Esophagus (tissue), 2 donors: ENCODE data around the gene FNDC11. TPM values are rescaled to one million over a fixed set of nuclear protein-coding genes. Genes with fewer than 3 reads are reported as not detected.

ENCODE experiments used
- H3K27ac ChIP-seq, 2 donors: one replicate each; pipeline ENCODE4 v1.5.1; 2013; ENCODE audit warnings: low read depth in 2 of 2, mild to moderate bottlenecking in 2 of 2, inconsistent platforms in 1 of 2, low read length in 1 of 2, moderate library complexity in 1 of 2
- H3K27me3 ChIP-seq, 2 donors: one replicate each; pipeline ENCODE4 v1.6.1; 2013; ENCODE audit warnings: low read length in 2 of 2, control low read depth in 1 of 2, mild to moderate bottlenecking in 1 of 2; ENCODE audit not compliant: insufficient read depth in 2 of 2, control insufficient read depth in 1 of 2
- H3K36me3 ChIP-seq, 2 donors: one replicate each; pipeline ENCODE4 v1.6.1; 2013; ENCODE audit warnings: low read length in 1 of 2; ENCODE audit not compliant: control insufficient read depth in 2 of 2, insufficient read depth in 2 of 2
- H3K4me1 ChIP-seq, 2 donors: one replicate each; pipeline ENCODE4 v1.6.1; 2013; ENCODE audit warnings: low read length in 1 of 2; ENCODE audit not compliant: control insufficient read depth in 2 of 2, insufficient read depth in 2 of 2
- H3K4me3 ChIP-seq, 2 donors: one replicate each; pipeline ENCODE4 v1.5.1; 2013; ENCODE audit warnings: low read length in 2 of 2, mild to moderate bottlenecking in 2 of 2, low read depth in 1 of 2, moderate library complexity in 1 of 2
- H3K9me3 ChIP-seq, 2 donors: one replicate each; pipeline ENCODE4 v1.6.1; 2013; ENCODE audit warnings: mild to moderate bottlenecking in 2 of 2, low read depth in 1 of 2, low read length in 1 of 2, moderate library complexity in 1 of 2; ENCODE audit not compliant: control insufficient read depth in 2 of 2, insufficient read depth in 1 of 2
- WGBS, 2 donors: extraction: QIAGEN DNeasy Blood & Tissue Kit; methylation state at CpG; one replicate each; pipeline ENCODE4 v1.1.7; 2013; 5-methylcytosine and 5-hydroxymethylcytosine counted together
- polyA plus RNA-seq, 2 donors: library from polyadenylated mRNA; stranded (reverse); fragments of 200-250 nt; gene quantifications; one replicate each; pipeline ENCODE4 v1.2.3, GENCODE V29; 2013
- donor health status: healthy with polysubstance abuse.
- donor health status: Bipolar disorder and iron deficiency.

The FNDC11 gene
- polyA plus RNA-seq, 2 donors = 0.07 to 0.26 TPM

GRCh38 chr20:63517376-63518309 is 36.3 kb upstream of the FNDC11 start:
- WGBS, 2 donors = 90 to 93% methylated on average over 32 of the region's 32 CpGs
- Histone ChIP-seq H3K4me3 (no peak overlapping the region), H3K27ac (no peak overlapping the region), H3K36me3 (peaks cover 0 to 11% of the 10 kb centered on the region in 2 donors), H3K9me3 (no peaks in the 10 kb centered on the region), H3K4me1 (peaks cover 0 to 11% of the 10 kb centered on the region in 2 donors), H3K27me3 (no peaks in the 10 kb centered on the region)

DNA sequence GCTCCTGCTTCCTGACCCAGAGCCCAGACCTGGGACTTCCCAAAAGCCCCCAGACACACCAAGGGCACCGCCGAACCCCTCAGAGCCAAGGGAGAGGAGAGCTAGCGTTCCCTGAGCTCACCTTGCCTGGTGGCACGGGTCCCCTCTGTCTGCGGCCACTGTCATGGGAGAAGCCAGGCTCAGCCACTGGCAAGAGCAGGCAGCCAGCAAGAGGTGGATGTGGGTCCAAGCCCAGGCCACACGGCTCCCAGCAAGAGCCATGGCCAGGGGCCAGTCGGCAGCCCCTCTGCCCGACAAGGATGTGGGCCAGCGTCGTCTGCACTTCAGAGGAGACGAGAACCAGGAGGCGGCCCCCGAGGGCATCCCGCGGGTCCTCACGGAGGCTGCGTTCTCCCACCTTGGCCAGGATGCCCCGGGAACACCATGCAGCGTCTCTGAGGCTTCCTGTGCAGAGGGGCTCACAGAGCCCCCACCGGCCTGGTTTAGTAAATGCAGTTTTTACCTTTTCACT is 35.6 kb upstream of the FNDC11 start:
- Histone ChIP-seq H3K27ac (no peak overlapping the region), H3K27me3 (no peaks in the 10 kb centered on the region), H3K36me3 (peaks cover 0 to 18% of the 10 kb centered on the region in 2 donors), H3K4me1 (peaks cover 0 to 16% of the 10 kb centered on the region in 2 donors), H3K4me3 (no peak overlapping the region), H3K9me3 (peaks cover 0 to 4% of the 10 kb centered on the region in 2 donors)
- 84 to 88% methylated on average over 20 of the region's 20 CpGs for WGBS, 2 donors

DNA sequence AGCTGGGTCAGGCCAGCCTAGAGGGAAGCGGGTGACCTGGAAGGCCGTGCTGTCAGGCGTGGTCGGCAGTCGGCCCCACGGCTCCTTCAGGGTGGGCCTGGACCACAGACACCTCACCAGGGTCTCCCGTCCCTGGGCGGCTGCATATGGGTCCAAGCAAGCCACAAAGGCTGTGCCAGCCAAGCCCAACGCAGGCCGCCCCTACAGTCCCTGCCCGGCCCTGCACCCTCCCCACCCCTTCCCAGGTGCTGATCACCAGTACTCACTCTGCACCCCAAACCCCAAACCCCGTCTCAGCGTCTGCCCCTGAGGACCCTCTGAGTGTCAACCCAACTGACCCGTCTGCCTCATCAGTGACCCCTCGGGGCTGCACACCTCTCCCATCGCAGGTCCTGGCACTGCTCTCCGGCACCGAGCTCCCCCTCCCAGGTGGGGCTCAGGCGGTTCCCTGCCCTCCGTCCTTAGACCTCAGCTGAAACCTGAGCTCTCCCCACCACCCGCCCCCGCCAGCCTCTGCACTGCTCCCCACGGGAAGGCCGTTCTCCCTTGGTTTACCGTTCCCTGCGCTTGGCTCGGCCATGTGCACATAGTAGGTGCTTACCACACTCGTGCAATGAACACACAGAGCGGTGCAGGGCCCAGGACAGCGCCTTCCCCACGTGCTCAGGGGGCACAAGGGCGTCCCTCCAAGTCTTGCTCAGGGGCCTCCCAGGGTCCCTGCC is 34.9 kb upstream of the FNDC11 start:
- no peak overlapping the region for H3K27ac ChIP-seq

DNA sequence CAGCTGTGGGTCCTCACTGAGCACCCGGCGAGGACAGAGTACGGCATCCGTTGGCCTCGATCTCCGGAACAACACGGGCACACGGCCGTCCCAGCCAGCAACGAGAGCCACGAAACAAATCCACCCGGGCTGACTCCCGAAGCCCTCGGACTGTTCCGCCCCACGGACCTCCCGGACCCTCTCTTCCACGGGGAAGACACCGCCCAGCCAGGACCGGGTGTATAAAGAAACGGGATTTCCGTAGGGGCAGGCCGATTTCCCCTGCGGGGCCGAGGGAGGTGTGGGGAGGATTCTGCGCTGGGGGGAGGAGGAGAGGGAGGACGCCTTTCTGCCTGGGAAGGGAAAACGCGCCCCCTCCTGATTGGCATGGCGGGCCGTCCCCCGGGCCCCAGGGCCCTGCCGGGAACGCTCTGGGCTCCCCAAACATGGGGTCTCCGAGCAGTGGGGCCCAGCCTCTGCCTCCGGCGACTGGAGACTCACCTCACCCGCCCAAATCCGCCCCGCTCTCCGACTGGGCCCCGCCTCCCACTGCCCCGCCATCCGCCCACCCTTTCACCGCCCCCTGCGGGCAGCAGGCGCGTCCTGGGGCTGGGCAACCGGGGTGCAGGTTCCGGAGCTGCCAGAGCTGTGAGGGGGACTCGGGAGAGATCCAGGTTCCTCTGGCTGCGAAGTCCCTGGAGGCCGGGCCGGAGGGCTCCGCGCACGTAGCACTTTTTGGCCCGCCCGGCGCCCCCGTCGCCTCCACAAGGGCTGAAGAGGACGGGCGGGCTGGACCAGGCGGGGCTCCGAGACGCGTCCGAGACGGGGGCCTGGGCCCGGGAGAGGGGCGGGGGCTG is 34.1 kb upstream of the FNDC11 start:
- Histone ChIP-seq H3K27ac (peak overlapping the region; percentile 81 to 85), H3K9me3 (peaks cover 0 to 6% of the 10 kb centered on the region in 2 donors), H3K36me3 (peaks cover 0 to 19% of the 10 kb centered on the region in 2 donors), H3K4me3 (peak overlapping the region; percentile 75 to 97), H3K4me1 (peaks cover 0 to 17% of the 10 kb centered on the region in 2 donors), H3K27me3 (no peaks in the 10 kb centered on the region)
- WGBS, 2 donors = 1 to 2% methylated on average over 66 to 72 of the region's 72 CpGs

More for the DNA sequence above, 34.9 kb upstream of the FNDC11 start:
- Histone ChIP-seq H3K27me3 (no peaks in the 10 kb centered on the region), H3K36me3 (peaks cover 0 to 19% of the 10 kb centered on the region in 2 donors), H3K4me1 (peaks cover 0 to 17% of the 10 kb centered on the region in 2 donors), H3K9me3 (peaks cover 0 to 6% of the 10 kb centered on the region in 2 donors), H3K4me3 (peak overlapping the region; percentile 75 to 97)
- WGBS, 2 donors = 75 to 76% methylated on average over 32 of the region's 32 CpGs

GRCh38 chr20:63520504-63520933 is 33.4 kb upstream of the FNDC11 start, which contains the start of gene PPDPF:
Gene PPDPF, plus strand, starts transcription at chr20:63520765. Its CDS starts 544 bp downstream, at chr20:63521309.
- Histone ChIP-seq H3K27me3 (no peaks in the 10 kb centered on the region), H3K9me3 (peaks cover 0 to 6% of the 10 kb centered on the region in 2 donors), H3K36me3 (peaks cover 0 to 19% of the 10 kb centered on the region in 2 donors), H3K4me1 (peaks cover 0 to 17% of the 10 kb centered on the region in 2 donors), H3K27ac (peak within 1 kb of the TSS; percentile 93 to 99), H3K4me3 (peak within 1 kb of the TSS; percentile 75 to 97)
- 1% methylated on average over 30 to 64 of the region's 64 CpGs for WGBS, 2 donors

- H3K4me3 ChIP-seq = peak overlapping the region; percentile 75 to 97
- peaks cover 0 to 6% of the 10 kb centered on the region in 2 donors for H3K9me3 ChIP-seq
- peaks cover 0 to 17% of the 10 kb centered on the region in 2 donors for H3K4me1 ChIP-seq
- H3K27me3 ChIP-seq = no peaks in the 10 kb centered on the region
- peak overlapping the region; percentile 93 to 99 for H3K27ac ChIP-seq
- 0 to 1% methylated on average over 54 to 68 of the region's 68 CpGs for WGBS, 2 donors
- H3K36me3 ChIP-seq = peaks cover 0 to 19% of the 10 kb centered on the region in 2 donors
These were observed 32.9 kb upstream of the FNDC11 start for GRCh38 chr20:63520934-63521601.

DNA sequence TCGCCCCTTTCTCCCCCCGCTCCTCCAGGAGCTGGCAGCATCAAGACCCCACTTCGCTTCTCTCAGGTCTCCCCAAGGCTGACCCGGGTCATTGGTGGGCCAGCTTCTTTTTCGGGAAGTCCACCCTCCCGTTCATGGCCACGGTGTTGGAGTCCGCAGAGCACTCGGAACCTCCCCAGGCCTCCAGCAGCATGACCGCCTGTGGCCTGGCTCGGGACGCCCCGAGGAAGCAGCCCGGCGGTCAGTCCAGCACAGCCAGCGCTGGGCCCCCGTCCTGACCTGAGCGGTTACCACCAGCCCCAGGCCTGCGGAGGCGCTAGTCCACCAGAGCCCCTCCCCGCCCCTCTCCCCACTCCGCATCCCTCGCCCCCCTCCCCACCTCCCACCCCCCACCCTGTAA is 32.4 kb upstream of the FNDC11 start:
- peaks cover 0 to 17% of the 10 kb centered on the region in 2 donors for H3K4me1 ChIP-seq
- H3K9me3 ChIP-seq = peaks cover 0 to 6% of the 10 kb centered on the region in 2 donors
- 26 to 41% methylated on average over 21 to 23 of the region's 23 CpGs for WGBS, 2 donors
- no peaks in the 10 kb centered on the region for H3K27me3 ChIP-seq
- H3K4me3 ChIP-seq = peak overlapping the region; percentile 75 to 97
- peaks cover 0 to 19% of the 10 kb centered on the region in 2 donors for H3K36me3 ChIP-seq
- H3K27ac ChIP-seq = peak overlapping the region; percentile 93 to 99

GRCh38 chr20:63522091-63522868 is 31.7 kb upstream of the FNDC11 start:
- Histone ChIP-seq H3K27me3 (no peaks in the 10 kb centered on the region), H3K4me3 (peak overlapping the region; percentile 51 to 75), H3K4me1 (peaks cover 0 to 17% of the 10 kb centered on the region in 2 donors), H3K27ac (peak overlapping the region; percentile 73 to 85), H3K36me3 (peaks cover 0 to 19% of the 10 kb centered on the region in 2 donors), H3K9me3 (peaks cover 0 to 6% of the 10 kb centered on the region in 2 donors)
- WGBS, 2 donors = 60 to 72% methylated on average over 13 of the region's 13 CpGs
